ENCODE data around the gene SSC5D. TPM values are rescaled to one million over a fixed set of nuclear protein-coding genes. Genes with fewer than 3 reads are reported as not detected.

The SSC5D gene
- total RNA-seq, 1 experiment from 2014 or later, result 1.0 TPM

GRCh38 chr19:55459551-55459949 is 28.7 kb upstream of the SSC5D start:
- peaks cover 26% of the 10 kb centered on the region for H3K79me2 ChIP-seq (ENCODE audit: low read length)
- no peaks in the 10 kb centered on the region for H3K9me3 ChIP-seq (ENCODE audit: low read length)
- H3K27ac ChIP-seq (ENCODE audit: low read length), result no peak overlapping the region
- no peaks in the 10 kb centered on the region for H3K36me3 ChIP-seq (ENCODE audit: insufficient read depth, low read length)
- no peak overlapping the region for H3K4me3 ChIP-seq (ENCODE audit: low read length)
- peak overlapping the region; percentile 98 for H3K4me2 ChIP-seq (ENCODE audit: low read depth, low read length, poor library complexity, severe bottlenecking)
- no peak for DNase-seq
- no peaks in the 10 kb centered on the region for H4K20me1 ChIP-seq (ENCODE audit: insufficient read depth, low read depth, low read length)
- H3K9me2 ChIP-seq (replicated peaks; ENCODE audit: insufficient read depth, low read length), result no peaks in the 10 kb centered on the region
- H3K27me3 ChIP-seq (ENCODE audit: low read length), result no peaks in the 10 kb centered on the region
- peaks cover 18% of the 10 kb centered on the region for H3K4me1 ChIP-seq (ENCODE audit: low read length)
- no peak overlapping the region for H2AFZ ChIP-seq (ENCODE audit: low read length)
- no peak overlapping the region for H3K9ac ChIP-seq (ENCODE audit: low read length)

- Histone ChIP-seq H3K27ac (ENCODE audit: low read length) (no peak overlapping the region), H3K4me3 (ENCODE audit: low read length) (peak overlapping the region; percentile 93; the same call in 1 of the 2 replicates), H3K4me2 (ENCODE audit: low read depth, low read length, poor library complexity, severe bottlenecking) (peak overlapping the region; percentile 98)
Observed at GRCh38 chr19:55459950-55460657, 28.1 kb upstream of the SSC5D start.

GRCh38 chr19:55460670-55461258 is 27.5 kb upstream of the SSC5D start:
- no peaks in the 10 kb centered on the region for H3K9me3 ChIP-seq (ENCODE audit: low read length)
- H3K4me3 ChIP-seq (ENCODE audit: low read length), result peak overlapping the region; percentile 93
- H3K4me2 ChIP-seq (ENCODE audit: low read depth, low read length, poor library complexity, severe bottlenecking), result peak overlapping the region; percentile 98
- H4K20me1 ChIP-seq (ENCODE audit: insufficient read depth, low read depth, low read length), result no peaks in the 10 kb centered on the region
- peaks cover 26% of the 10 kb centered on the region for H3K79me2 ChIP-seq (ENCODE audit: low read length)
- peak overlapping the region; percentile 97 for H3K9ac ChIP-seq (ENCODE audit: low read length)
- peak overlapping the region; percentile 88 for H3K27ac ChIP-seq (ENCODE audit: low read length)
- H3K36me3 ChIP-seq (ENCODE audit: insufficient read depth, low read length), result no peaks in the 10 kb centered on the region
- H3K9me2 ChIP-seq (replicated peaks; ENCODE audit: insufficient read depth, low read length), result no peaks in the 10 kb centered on the region
- no peaks in the 10 kb centered on the region for H3K27me3 ChIP-seq (ENCODE audit: low read length)
- peak; percentile 89 for DNase-seq
- H3K4me1 ChIP-seq (ENCODE audit: low read length), result peaks cover 18% of the 10 kb centered on the region
- H2AFZ ChIP-seq (ENCODE audit: low read length), result no peak overlapping the region

More at GRCh38 chr19:55459950-55460657, 28.1 kb upstream of the SSC5D start:
- H3K9me2 ChIP-seq (replicated peaks; ENCODE audit: insufficient read depth, low read length), result no peaks in the 10 kb centered on the region
- H3K36me3 ChIP-seq (ENCODE audit: insufficient read depth, low read length), result no peaks in the 10 kb centered on the region
- H2AFZ ChIP-seq (ENCODE audit: low read length), result no peak overlapping the region
- H3K27me3 ChIP-seq (ENCODE audit: low read length), result no peaks in the 10 kb centered on the region
- H3K9ac ChIP-seq (ENCODE audit: low read length), result peak overlapping the region; percentile 97; the same call in 1 of the 2 replicates
- peaks cover 26% of the 10 kb centered on the region for H3K79me2 ChIP-seq (ENCODE audit: low read length)
- DNase-seq, result no peak
- H4K20me1 ChIP-seq (ENCODE audit: insufficient read depth, low read depth, low read length), result no peaks in the 10 kb centered on the region
- H3K9me3 ChIP-seq (ENCODE audit: low read length), result no peaks in the 10 kb centered on the region
- peaks cover 18% of the 10 kb centered on the region for H3K4me1 ChIP-seq (ENCODE audit: low read length)

DNA sequence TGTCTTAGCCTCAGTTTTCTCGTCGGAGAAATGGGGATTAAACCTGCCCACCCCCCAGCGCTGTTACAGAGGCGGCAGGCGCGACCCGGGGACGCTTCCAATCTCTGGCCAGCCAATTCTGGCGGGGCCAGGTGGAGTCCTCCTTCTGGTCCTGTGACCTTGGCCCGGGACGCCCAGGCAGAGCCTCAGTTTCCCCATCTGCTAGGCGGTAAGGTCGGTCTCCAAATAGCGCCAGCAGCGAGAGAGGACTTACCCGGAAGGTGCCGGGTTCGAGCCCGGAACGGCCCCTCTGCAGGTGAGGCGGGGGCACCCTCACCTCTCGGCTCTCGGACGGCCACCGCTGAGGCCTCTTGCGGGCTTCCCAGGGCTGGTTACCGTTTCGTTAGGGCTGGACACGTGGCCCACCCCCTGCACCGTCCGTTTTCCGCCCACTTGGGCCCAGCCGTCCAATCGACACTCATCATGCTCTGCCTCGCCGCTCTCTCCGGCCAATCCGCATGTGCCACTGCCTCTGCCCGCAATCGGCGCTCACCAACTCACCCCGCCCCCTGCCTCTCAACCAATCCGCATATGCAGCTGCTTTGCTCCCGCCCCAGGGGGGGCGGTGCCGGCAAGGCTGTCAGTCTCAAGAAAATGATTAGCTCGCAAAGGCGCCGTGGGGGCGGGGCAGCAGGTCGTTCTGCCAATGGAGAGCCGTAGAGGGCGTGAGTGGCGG is 26.8 kb upstream of the SSC5D start, which contains the start of gene ISOC2:
Gene ISOC2, minus strand, starts transcription at position 384 of the 715 bp plus-strand sequence. CDS start 5,156 bp downstream, outside the sequence.
- no peaks in the 10 kb centered on the region for H3K9me3 ChIP-seq (ENCODE audit: low read length)
- peak within 1 kb of the TSS; percentile 55; the same call in 1 of the 2 replicates for H2AFZ ChIP-seq (ENCODE audit: low read length)
- H3K4me3 ChIP-seq (ENCODE audit: low read length), result peak within 1 kb of the TSS; percentile 93
- H4K20me1 ChIP-seq (ENCODE audit: insufficient read depth, low read depth, low read length), result no peaks in the 10 kb centered on the region
- peak within 1 kb of the TSS; percentile 98 for H3K4me2 ChIP-seq (ENCODE audit: low read depth, low read length, poor library complexity, severe bottlenecking)
- H3K9ac ChIP-seq (ENCODE audit: low read length), result peak within 1 kb of the TSS; percentile 97
- no peaks in the 10 kb centered on the region for H3K27me3 ChIP-seq (ENCODE audit: low read length)
- DNase-seq, result peak; percentile 100
- H3K36me3 ChIP-seq (ENCODE audit: insufficient read depth, low read length), result no peaks in the 10 kb centered on the region
- H3K9me2 ChIP-seq (replicated peaks; ENCODE audit: insufficient read depth, low read length), result no peaks in the 10 kb centered on the region
- peak within 1 kb of the TSS; percentile 88 for H3K27ac ChIP-seq (ENCODE audit: low read length)
- H3K4me1 ChIP-seq (ENCODE audit: low read length), result peaks cover 18% of the 10 kb centered on the region
- H3K79me2 ChIP-seq (ENCODE audit: low read length), result peaks cover 26% of the 10 kb centered on the region

- Histone ChIP-seq H3K4me2 (ENCODE audit: low read depth, low read length, poor library complexity, severe bottlenecking) (peak overlapping the region; percentile 76), H3K4me3 (ENCODE audit: low read length) (peak overlapping the region; percentile 60), H3K79me2 (ENCODE audit: low read length) (peaks cover 26% of the 10 kb centered on the region)
Observed at GRCh38 chr19:55461974-55462626, 26.1 kb upstream of the SSC5D start.

DNA sequence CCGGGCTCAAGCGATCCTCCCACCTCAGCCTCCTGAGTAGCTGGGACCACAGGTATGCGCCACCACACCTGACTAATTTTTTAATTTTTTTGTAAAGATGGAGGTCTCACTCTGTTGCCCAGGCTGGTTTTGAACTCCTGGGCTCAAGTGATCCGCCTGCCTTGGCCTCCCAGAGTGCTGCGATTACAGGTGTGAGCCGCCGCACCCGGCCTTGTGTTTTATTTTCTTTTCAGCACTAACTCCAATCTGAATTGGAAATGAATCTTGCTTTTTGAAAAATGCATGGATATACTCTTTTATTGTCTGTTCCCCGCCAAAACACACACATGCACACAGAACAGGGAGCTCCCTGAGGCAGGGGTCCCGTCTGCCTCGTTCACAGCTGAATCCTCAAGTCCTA is 25.5 kb upstream of the SSC5D start:
- Histone ChIP-seq H3K4me2 (ENCODE audit: low read depth, low read length, poor library complexity, severe bottlenecking) (no peak overlapping the region), H3K27me3 (ENCODE audit: low read length) (no peaks in the 10 kb centered on the region), H4K20me1 (ENCODE audit: insufficient read depth, low read depth, low read length) (no peaks in the 10 kb centered on the region), H2AFZ (ENCODE audit: low read length) (no peak overlapping the region), H3K27ac (ENCODE audit: low read length) (no peak overlapping the region), H3K4me3 (ENCODE audit: low read length) (no peak overlapping the region), H3K9me2 (replicated peaks; ENCODE audit: insufficient read depth, low read length) (no peaks in the 10 kb centered on the region), H3K79me2 (ENCODE audit: low read length) (peaks cover 26% of the 10 kb centered on the region), H3K4me1 (ENCODE audit: low read length) (peaks cover 18% of the 10 kb centered on the region), H3K36me3 (ENCODE audit: insufficient read depth, low read length) (no peaks in the 10 kb centered on the region), H3K9me3 (ENCODE audit: low read length) (no peaks in the 10 kb centered on the region), H3K9ac (ENCODE audit: low read length) (no peak overlapping the region)
- DNase-seq, result no peak

More at GRCh38 chr19:55461974-55462626, 26.1 kb upstream of the SSC5D start:
- H3K27me3 ChIP-seq (ENCODE audit: low read length), result no peaks in the 10 kb centered on the region
- H2AFZ ChIP-seq (ENCODE audit: low read length), result peak overlapping the region; percentile 46; the same call in 1 of the 2 replicates
- no peaks in the 10 kb centered on the region for H3K36me3 ChIP-seq (ENCODE audit: insufficient read depth, low read length)
- H3K27ac ChIP-seq (ENCODE audit: low read length), result no peak overlapping the region
- no peaks in the 10 kb centered on the region for H3K9me2 ChIP-seq (replicated peaks; ENCODE audit: insufficient read depth, low read length)
- H3K9ac ChIP-seq (ENCODE audit: low read length), result peak overlapping the region; percentile 65
- DNase-seq, result no peak
- H3K9me3 ChIP-seq (ENCODE audit: low read length), result no peaks in the 10 kb centered on the region
- H3K4me1 ChIP-seq (ENCODE audit: low read length), result peaks cover 18% of the 10 kb centered on the region
- H4K20me1 ChIP-seq (ENCODE audit: insufficient read depth, low read depth, low read length), result no peaks in the 10 kb centered on the region

GRCh38 chr19:55463583-55464031 is 24.6 kb upstream of the SSC5D start:
- H3K9me3 ChIP-seq (ENCODE audit: low read length), result no peaks in the 10 kb centered on the region
- H3K79me2 ChIP-seq (ENCODE audit: low read length), result peaks cover 23% of the 10 kb centered on the region
- no peak overlapping the region for H2AFZ ChIP-seq (ENCODE audit: low read length)
- no peak overlapping the region for H3K4me3 ChIP-seq (ENCODE audit: low read length)
- no peak overlapping the region for H3K27ac ChIP-seq (ENCODE audit: low read length)
- no peaks in the 10 kb centered on the region for H3K36me3 ChIP-seq (ENCODE audit: insufficient read depth, low read length)
- no peak overlapping the region for H3K4me2 ChIP-seq (ENCODE audit: low read depth, low read length, poor library complexity, severe bottlenecking)
- H4K20me1 ChIP-seq (ENCODE audit: insufficient read depth, low read depth, low read length), result no peaks in the 10 kb centered on the region
- no peak for DNase-seq
- H3K27me3 ChIP-seq (ENCODE audit: low read length), result no peaks in the 10 kb centered on the region
- peaks cover 21% of the 10 kb centered on the region for H3K4me1 ChIP-seq (ENCODE audit: low read length)
- no peak overlapping the region for H3K9ac ChIP-seq (ENCODE audit: low read length)
- H3K9me2 ChIP-seq (replicated peaks; ENCODE audit: insufficient read depth, low read length), result no peaks in the 10 kb centered on the region
